Cardiac fibroblast (primary cell): Measurements from ENCODE around the gene SLC25A13.
"Not testable (repeated sequence)": the region's sequence is repeated elsewhere in the genome, so short reads cannot be mapped to it uniquely, and the experiment has no call there.

Experiments
- DNase-seq, 2 donors: peaks; one replicate each; pipeline versions ENCODE4 v3.0.0 to v3.0.0-alpha.2; 2010; ENCODE audit warnings: low read depth in 2 of 2
- H3K4me3 ChIP-seq, 2 donors: replicated peaks in 1 of 2; 1 replicate in 1 of 2; 2 replicates in 1 of 2; pipeline ENCODE4 v1.5.1; 2011; ENCODE audit warnings: low read depth in 2 of 2, low read length in 2 of 2, mild to moderate bottlenecking in 2 of 2, moderate library complexity in 1 of 2
- CTCF ChIP-seq: IDR thresholded peaks from one replicate; pipeline ENCODE4 v1.5.1; 2011; ENCODE audit warnings: low read depth, mild to moderate bottlenecking, low read length, inconsistent platforms

The SLC25A13 gene

DNA sequence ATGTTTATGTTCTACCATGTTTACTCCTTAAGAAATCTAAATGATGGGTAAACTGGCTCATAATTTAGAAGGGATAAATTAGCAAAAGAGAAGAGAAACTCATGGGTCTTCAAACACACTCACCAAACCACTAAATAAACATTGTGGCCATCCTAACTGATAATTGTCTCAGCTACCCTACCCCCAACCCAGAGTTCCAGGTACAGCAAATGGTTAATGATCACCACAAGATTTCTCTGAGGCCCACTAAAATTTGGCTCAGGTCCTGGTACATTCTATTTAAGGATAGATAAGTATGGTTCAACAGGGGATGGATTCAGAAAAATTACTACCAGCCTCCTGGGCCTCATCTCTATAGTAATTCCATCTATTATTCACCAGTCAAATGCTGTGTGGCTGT is 21.4 kb downstream of the SLC25A13 start:
- DNase-seq = no peak
- no peak for TF ChIP-seq CTCF
- no peak overlapping the region for H3K4me3 ChIP-seq

- no peak overlapping the region for H3K4me3 ChIP-seq
- no peak for TF ChIP-seq CTCF
- DNase-seq = no peak
Measured at GRCh38 chr7:96299496-96299895, 22.4 kb downstream of the SLC25A13 start.

DNA sequence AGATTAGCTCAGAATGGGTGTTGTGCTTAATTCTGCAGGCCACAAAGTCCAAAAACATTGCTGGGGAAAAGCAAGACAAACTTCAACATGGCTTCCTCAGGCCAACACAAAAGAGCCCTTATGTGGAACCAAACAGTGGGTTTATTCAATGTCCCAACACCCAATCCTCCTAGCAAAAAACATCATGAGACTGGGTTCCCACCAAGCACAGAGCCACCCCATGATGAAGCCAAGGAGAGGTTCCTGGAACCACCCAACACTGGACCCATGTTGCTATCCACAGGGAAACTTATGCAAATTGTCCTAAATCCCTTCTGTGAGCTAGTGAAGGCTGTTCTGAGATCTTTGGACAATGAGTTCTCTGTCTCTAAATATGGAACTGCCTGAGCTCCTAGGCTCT is 24.0 kb downstream of the SLC25A13 start:
- DNase-seq = no peak
- no peak overlapping the region for H3K4me3 ChIP-seq
- no peak for TF ChIP-seq CTCF

- not testable (repeated sequence) for H3K4me3 ChIP-seq, DNase-seq
Measured at GRCh38 chr7:96297446-96297845, 24.5 kb downstream of the SLC25A13 start.

GRCh38 chr7:96293911-96294310 is 28.0 kb downstream of the SLC25A13 start:
- DNase-seq, H3K4me3 ChIP-seq: not testable (repeated sequence)

- H3K4me3 ChIP-seq = no peak overlapping the region
Measured at GRCh38 chr7:96287559-96287958, 34.3 kb downstream of the SLC25A13 start.

DNA sequence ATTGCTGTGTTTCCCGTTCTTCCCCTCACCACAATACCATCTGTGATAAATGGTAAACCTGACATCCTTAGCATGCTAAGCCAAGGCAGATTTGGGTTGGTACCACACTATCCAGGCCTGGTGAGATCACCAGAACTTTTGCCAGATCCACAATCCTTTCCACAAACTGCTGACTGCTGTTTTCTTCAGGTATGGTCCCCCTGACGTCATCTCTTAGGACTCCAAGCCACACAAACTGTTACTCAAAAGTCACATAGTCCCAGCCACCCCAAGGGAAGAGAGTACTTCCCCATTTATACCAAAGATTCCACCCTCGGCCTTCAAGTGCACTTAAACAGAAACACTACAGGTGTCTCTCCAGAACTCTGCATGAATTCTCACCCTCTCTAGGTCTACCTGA is 34.8 kb downstream of the SLC25A13 start:
- no peak for DNase-seq
- TF ChIP-seq CTCF = no peak
- H3K4me3 ChIP-seq = no peak overlapping the region

More at GRCh38 chr7:96287559-96287958, 34.3 kb downstream of the SLC25A13 start:
- TF ChIP-seq CTCF = no peak
- DNase-seq = no peak

DNA sequence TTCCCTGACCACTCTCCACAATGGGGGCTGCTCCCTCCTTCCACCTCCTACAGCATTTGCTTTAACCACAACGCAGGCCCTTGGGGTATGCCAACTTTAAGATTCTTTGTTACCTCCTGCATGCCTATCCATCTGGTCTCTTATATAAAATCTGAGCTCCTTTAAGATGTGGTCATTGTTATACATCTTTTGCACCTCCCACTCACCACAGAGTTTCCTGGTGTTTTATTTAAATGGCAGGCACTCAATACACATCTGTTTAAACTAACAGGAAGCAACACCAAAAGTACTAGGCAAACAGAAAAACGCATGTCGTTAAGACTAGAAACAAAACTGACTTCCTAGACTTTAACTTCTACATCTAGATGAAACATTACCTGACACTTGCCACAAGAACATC is 36.3 kb downstream of the SLC25A13 start:
- no peak for DNase-seq
- no peak for TF ChIP-seq CTCF
- no peak overlapping the region for H3K4me3 ChIP-seq
